ENCODE data around the gene TRAF2.
"Not testable (repeated sequence)": the region's sequence is repeated elsewhere in the genome, so short reads cannot be mapped to it uniquely, and the experiment has no call there.

The TRAF2 gene

DNA sequence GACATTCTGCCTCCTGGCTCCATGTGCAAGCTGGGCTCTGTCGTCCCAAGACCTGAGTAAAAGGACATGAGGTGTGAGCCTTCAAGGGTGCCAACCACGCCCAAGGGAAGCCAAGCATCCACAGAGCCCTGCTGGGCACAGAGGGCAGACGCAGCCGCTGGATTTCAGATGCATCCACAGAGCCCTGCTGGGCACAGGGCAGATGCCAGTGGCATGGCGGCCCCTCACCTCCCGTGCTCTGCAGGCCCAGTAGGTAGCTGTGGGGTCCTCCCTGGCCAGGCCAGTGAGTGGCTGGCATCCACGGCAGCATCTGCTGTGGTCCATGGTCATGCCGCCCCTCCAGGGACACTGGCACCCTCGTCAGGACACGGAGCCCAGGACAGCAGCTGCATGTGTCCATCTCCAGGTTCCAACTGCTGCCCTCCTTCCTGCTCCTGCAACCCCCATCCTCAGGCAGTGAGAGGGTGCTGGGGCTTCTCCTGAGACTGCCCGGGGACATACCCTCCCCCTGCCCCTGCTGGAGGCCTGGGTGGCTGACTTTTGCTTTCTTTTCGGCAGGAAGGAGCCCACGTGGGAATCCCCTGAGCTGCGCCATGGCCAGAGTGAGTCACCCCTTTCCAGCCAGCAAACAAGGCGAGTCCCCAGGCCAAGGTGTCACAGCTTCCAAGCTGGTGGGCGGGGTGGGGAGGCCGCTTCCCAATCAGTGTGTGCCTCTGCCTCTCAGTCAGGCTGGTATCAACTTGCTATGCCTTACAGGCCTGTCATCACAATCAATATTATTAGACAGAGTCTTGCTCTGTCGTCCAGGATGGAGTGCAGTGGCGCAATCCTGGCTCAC lies 4.0 kb upstream of the TRAF2 start:
- peak; percentile 86 for DNase-seq (ENCODE audit: low spot score)

DNA sequence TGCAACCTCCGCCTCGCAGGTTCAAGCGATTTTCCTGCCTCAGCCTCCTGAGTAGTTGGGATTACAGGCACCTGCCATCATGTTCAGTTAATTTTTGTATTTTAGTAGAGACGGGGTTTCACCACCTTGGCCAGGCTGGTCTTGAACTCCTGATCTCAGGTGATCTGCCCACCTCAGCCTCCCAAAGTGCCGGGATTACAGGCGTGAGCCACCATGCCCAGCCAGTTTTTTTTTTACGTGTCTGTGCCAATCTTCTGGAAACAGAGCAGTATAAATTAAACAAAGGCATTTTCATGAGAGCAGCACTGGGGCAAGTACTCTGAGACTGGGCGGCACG lies 3.4 kb upstream of the TRAF2 start:
- not testable (repeated sequence) for DNase-seq (ENCODE audit: low spot score)

DNA sequence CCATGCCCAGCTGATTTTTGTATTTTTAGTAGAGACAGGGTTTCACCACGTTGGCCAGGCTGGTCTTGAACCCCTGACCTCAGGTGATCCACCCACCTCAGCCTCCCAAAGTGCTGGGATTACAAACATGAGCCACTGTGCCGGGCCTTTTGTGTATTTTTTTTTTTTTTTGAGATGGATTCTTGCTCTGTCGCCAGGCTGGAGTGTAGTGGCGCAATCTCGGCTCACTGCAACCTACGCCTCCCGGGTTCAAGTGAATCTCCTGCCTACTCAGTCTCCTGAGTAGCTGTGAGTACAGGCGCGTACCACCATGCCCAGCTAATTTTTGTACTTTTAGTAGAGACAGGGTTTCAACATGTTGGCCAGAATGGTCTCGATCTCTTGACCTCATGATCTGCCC lies 2.6 kb upstream of the TRAF2 start:
- DNase-seq (ENCODE audit: low spot score) = not testable (repeated sequence)

DNA sequence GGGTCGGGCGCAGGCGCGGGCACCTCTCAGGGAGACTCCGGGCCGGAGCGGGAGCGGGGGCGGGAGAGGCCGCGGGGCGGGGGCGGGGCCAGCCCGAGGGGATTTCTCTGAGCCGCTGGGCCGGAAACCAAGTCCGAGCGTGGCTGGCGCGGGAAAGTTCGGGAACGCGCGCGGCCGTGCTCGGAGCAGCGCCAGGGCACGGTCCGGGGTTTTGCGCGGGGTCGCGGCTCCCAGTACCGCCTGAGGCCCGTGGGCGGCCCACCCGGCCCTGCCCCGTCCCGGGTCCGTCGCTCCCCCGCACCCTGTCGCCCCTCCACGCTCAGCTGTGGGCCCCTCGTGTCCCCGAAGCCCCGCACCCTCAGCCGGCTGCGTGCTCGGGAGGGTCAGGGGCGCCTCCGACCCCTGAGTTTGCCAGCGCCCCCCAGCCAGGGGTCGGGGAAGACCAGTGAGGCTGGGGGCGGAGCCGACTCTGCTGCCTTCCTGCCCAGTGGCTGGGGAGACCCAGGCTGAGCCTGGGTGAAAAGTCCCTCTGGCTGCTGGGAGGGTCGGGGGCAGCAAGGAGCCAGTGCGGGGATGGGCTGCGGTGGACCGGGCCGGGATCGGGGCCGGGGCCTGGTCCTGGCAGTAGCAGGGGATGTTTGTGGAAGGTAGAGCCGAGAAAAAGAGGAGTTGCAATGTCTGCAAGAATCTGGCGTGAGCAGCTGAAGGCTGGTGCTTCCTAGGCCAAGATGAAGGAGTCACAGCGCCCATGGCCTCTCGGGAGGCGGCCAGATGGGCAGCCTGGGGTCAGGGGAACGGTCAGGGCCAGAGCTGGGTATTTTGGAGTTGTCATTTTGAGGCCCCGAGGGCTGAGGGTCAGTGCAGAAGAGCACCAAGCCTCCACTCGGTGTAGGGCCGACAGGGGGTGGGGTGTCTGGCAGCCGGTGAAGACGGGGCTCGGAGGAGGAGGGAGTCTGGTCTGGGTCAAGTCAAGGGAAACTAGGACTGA lies 588 bp downstream of the TRAF2 start:
- DNase-seq (ENCODE audit: low spot score) = peak; percentile 90

DNA sequence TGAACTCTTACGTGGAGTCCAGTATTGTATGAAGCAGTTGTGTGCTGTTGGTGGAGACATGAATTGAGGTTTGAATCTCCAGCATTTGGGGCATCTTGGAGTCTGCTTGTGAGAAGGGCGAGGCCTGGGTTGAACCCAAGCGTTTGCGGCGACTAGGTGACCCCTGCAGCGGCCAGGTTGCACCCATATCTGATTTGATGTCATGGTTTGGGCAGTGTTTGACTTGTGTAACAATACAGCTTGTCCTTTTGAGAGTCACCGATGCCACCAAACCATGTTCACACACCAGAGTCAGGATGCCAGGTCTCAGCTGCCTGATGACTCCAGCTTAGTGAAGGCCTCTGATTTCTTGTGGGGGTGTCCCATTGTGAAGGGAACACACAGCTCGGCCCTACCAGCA lies 2.1 kb downstream of the TRAF2 start:
- DNase-seq (ENCODE audit: low spot score) = no peak

DNA sequence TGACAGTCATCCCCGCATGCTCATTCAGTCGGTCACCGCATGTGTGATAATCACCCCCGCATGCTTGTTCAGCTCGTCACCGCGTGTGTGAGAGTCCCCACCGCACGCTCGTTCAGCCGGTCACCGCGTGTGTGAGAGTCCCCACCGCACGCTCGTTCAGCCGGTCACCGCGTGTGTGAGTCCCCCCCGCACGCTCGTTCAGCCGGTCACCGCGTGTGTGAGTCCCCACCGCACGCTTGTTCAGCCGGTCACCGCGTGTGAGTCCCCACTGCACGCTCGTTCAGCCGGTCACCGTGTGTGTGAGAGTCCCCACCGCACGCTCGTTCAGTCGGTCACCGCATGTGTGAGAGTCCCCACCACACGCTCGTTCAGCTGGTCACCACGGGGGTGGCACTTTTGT lies 3.5 kb downstream of the TRAF2 start:
- DNase-seq (ENCODE audit: low spot score) = no peak

DNA sequence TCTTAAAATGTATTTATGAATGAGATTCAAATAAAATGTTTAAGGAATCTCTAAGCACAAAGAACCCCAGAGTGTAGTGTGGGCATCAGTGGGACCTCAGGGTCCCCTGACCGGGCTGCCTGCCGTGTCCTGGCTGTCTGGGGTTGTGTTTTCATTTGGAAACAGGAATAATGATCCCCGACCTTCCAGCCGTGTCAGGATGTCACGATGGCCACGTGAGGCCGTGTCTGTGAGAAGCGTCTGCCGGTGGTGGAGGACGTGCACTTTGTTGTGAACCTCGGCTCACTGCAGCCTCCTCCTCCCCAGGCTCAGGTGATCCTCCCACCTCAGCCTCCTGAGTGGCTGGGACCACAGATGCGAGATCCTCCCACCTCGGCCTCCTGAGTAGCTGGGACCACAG lies 4.3 kb downstream of the TRAF2 start:
- no peak for DNase-seq (ENCODE audit: low spot score)

DNA sequence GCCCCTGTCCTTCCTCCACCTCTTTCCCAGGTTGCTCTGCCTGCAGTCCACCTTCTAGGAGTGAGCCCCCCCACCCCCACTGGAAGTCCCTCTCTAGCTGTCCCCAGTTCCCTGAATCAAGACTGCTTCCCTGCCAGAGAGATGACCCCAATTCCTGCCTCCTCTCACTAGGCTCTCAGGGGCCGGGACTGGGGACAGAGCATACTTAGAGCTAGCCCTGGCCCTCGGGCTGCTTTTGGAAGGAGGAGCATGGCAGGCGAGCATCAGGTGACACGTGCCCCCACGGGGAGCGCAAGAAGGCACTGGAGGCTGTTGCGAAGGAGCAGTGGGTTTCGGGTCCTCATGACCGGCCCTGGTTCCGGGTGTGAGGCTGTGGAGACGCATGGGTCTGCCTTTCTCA lies 9.7 kb downstream of the TRAF2 start:
- no peak for DNase-seq (ENCODE audit: low spot score)

DNA sequence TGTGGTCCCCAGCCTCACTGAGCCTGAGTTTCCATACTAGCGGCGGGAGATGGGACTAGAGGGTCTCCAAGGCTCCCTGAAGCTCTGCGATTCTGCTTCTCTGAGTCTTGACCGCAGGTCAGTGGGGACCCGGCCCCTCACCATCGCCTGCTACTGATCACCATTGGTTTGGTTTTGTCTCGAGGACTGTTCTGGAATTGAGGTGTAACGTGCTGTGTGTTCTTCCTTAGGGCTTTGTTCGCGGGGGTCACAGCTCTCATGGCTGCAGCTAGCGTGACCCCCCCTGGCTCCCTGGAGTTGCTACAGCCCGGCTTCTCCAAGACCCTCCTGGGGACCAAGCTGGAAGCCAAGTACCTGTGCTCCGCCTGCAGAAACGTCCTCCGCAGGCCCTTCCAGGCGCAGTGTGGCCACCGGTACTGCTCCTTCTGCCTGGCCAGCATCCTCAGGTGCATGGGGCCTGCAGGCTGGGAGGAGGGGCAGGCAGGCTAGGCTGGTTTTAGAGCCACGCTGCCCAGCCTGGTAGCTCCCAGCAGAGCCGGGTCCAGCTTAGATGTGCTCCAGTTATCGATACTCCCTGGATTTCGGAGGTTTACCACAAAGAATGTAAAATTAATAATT lies 12.3 kb downstream of the TRAF2 start:
- no peak for DNase-seq (ENCODE audit: low spot score)

DNA sequence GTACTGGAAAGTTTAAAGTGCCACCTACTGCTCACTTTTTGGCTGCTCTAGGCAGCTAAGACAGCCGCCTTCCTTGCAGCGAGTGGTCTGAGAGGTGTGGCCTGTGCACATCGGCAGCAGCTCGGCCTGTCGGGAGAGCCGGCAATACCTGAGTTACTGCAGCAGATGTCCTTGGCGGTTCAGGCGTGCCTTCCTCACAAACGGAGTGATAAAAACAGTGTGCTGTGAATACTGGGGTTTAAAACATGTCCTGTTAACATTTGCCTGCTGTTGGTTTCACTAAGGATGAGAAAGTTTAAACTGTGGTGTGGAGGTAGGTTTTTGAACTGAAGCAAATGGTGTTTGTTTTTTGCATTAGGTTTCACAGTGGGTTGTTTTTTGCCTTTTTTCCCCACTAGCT lies 12.9 kb downstream of the TRAF2 start:
- no peak for DNase-seq (ENCODE audit: low spot score)

DNA sequence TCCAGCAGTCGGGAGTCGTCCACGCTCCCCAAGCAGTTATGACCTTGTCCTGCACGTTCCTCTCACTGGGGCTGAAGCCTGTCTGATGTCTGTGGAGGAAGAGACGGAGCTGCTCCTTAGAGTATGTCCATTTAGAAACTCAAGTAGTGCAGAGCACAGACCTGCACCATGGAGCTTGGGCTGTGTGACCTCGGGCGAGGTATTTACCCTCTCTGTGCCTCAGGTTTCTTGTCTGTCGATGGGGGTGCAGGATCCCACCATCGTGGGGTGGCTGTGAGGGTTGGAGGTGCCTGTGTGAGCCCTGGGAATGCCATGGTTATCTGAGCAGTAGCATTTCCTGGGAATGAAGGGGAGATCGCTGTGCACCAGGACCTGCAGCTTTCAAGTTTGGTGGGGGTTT lies 14.2 kb downstream of the TRAF2 start:
- DNase-seq (ENCODE audit: low spot score) = no peak

DNA sequence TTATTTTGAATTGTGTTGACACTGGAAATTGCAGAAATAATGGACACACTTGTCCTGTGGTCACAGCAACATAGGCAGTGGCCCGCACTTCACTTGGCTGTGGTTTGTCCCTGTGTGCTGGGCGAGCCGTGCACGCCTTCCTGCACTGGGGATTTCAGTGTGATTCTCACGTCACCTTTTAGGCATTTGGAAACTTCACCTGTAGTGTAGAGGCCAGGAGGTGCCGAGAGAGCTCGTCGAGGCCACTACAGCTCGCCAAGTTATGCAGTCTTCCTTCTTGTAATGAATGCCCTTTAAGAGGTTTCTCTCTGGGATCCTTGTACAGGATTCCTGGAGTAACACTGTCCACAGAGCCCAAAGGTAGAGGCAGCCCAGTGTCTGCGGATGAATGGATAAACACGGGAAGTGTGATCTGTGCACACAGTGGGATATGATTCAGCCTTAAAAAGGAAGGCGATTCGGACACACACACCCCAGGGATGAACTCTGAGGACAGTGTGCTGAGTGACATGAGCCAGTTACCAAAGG lies 14.7 kb downstream of the TRAF2 start:
- DNase-seq (ENCODE audit: low spot score) = no peak

DNA sequence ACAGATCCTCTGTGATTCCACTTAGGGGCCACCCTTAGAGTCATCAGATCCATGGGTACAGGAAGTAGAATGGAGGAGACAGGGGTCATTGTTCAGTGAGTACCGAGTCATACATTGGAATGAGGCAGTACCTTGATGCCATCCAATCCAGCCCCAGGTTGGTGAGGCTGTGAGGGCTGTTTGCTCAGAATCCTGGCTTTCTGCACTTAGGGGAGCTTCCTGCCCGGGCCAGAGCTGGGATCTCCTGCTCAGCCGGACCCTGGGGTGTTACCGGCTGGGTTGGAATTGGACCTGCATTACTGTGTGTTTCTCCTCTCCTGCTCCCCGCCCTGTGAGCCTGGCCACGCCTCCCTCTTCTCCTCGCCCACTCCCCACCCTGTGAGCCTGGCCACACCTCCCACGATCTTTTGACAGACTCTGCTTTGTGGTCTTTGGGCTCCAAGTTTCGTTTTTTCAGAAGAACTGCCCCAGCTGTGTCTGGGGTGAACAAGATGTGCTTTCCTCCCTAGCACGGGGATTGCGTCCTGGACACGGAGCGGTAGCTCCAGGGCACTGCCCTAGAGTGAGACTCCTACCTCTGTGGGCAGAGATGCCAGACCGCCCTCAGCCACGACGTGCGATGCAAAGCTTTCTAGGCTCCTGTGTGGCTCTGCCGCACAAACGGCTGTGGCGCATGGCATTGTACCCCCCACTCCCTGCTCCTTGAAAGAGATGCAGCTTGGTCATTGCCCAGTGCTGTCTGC lies 15.4 kb downstream of the TRAF2 start:
- peak; percentile 62 for DNase-seq (ENCODE audit: low spot score)

DNA sequence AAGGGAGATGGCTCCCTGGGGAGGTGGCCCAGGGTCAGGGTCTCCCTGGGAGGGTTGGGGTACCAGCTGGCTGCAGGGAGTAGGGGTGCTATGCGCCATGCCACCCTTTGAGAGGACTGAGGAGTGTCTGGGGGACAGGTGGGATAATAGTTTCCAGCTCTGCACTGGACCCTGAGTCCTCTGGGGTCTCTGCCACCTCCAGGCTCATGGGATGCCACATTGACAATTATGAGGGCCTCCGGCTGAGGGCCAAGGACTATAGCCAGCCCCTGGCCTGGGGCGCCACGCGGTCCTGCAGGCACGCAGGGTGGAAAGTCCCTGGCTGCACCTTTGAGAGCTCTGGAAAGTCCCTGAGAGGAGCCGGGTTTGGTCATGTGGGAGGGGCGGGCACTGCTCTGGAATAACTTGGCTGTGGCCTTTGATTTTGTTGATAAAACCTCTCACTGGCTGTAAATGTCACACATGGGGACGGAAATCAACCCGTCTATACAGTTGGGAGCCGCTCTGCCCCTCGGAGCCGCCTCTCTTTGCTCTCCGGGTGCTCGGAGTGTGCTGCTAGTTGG lies 16.0 kb downstream of the TRAF2 start:
- DNase-seq (ENCODE audit: low spot score) = peak; percentile 78

DNA sequence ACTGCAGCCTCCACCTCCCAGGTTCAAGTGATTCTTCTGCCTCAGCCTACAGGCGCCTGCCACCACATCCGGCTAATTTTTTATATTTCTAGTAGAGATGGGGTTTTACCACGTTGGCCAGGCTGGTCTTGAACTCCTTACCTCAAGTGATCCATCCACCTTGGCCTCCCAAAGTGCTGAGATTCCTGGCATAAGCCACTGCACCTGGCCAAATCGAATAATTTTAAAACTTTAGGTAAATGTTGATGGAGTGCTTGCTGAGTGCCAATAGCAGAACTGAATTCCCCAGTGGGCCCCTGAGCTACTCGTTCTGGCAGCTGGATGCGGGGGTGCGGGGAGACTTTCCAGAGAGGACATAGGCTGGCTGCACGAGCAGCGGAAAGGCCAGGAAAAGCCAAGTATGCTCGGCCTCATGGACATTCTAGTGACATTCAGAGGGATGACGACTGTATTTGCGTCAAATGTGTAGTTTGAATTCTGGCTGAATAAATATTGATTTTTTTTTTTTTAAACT lies 16.8 kb downstream of the TRAF2 start:
- DNase-seq (ENCODE audit: low spot score) = peak; percentile 28

DNA sequence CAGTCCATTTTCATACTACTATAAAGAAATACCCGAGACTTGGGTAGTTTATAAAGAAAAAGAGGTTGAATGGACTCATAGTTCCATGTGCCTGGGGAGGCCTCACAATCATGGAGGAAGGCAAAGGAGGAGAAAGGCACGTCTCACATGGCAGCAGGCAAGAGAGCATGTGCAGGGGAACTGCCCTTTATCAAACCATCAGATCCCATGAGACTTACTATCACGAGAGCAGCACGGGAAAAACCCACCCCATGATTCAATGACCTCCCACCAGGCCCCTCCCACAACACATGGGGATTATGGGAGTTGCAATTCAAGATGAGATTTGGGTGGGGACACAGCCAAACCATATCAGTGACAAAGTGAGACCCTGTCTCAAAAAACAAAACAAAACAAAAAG lies 19.9 kb downstream of the TRAF2 start:
- DNase-seq (ENCODE audit: low spot score) = no peak

DNA sequence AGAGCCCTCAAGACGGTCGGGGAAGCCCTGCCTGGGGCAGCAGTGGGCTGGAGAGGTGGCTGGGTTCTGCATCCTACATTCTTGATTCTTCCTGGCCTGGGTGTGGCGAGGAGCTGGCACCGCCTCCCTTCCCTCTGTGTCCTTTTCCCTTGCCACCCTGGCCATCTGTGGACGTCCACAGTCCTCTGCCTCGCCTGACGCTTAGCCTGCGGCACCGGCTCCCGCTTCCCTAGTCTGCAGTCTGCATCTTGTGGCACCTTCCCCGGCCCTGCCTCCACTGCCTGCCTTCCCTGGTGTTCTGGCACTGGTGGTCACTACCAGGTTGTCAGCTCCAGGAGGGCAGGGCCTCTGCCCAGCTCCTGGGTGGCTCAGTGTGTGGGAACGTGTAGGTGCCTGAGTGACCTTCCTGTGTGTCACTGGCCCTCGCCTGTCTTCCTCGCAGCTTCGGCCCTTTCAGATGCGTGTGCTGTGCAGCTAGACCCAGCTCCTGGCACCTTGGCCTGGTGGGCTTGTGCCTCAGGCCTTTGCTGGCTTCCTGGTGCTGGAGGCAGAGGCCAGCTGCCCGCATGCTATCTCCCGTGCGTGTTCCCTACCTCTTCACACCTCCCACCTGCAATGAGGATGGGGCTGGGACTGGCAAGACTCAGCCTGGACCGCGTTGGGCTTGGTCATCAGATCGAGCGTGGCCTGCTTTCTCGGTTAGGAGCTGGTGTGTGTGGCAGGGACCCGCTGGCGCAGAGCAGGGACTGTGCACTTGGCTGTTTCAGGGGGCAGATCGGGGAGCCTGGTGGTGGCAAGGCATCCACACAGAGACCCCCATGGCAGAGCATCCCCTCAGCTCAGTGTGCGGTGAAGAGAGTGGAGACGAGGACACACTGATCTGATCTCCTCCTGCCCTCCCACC lies 20.9 kb downstream of the TRAF2 start:
- DNase-seq (ENCODE audit: low spot score) = no peak

DNA sequence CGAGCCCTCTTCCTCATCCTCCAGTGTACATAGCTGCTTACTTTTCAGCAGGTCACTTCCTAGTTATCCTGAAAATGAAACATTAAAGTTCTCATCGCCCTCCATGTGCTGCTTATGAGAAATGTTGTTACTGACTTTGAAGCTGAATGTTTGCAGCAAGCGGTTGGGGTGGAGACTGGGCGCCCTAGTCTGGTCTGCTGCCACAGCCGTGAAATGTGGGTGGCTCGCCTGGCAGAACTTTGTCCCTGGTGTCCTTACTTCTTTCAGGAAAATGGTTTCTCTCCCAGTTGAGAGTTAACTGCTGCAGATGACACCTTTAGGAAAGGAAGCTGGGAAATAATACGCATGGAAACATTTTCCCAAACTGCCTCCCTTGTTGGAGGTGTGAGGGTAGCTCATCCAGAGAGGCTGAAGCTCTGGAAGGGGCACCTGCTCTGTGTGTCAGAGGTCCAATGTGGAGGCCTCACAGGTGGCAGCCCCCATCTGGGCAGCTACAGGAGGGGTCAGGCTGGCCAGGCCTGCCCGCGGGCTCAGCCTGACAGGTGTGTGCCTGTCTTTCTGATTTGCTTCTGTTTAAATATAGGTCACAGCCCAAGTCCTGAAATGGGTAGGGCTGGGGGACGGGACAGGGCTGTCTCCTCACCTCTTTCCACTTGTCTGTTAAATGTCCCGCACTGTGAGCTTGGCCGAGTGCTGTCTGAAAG lies 24.0 kb downstream of the TRAF2 start:
- no peak for DNase-seq (ENCODE audit: low spot score)

DNA sequence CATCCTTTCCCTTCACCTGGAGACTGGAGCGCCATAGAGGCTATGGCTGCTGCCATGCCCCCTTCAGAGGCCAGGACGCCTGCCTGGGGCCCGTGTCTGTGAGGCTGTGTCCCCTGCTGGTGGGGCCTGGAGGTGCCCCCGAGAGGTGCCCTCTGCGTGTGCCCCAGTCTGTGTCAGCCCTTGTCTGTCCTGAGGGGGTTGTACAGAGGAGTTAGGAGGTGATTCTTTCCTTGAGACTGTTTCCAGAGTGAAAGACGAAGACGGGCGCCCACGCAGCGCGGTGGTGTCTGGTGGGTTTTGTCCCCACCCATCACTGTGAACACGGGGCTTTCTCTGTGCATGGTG lies 24.6 kb downstream of the TRAF2 start:
- DNase-seq (ENCODE audit: low spot score) = no peak
